ACC112 (cell line): Measurements from ENCODE around the gene TRIM72.
"Not testable (repeated sequence)": the region's sequence is repeated elsewhere in the genome, so short reads cannot be mapped to it uniquely, and the experiment has no call there.

Source experiments
- H2AFZ ChIP-seq: fragments of 200-600 bp; sonication (generic); one replicate; pipeline ENCODE4 v1.6.0; 2017; ENCODE audit warnings: antibody characterized with exemption, low read length; ENCODE audit not compliant: unreplicated experiment
- H3K27ac ChIP-seq: fragments of 200-600 bp; sonication (generic); 2 replicates; pipeline ENCODE4 v1.5.1; 2014; ENCODE audit warnings: low read depth, mild to moderate bottlenecking, antibody characterized with exemption, low read length, moderate library complexity
- H3K27me3 ChIP-seq: fragments of 200-600 bp; sonication (generic); 2 replicates; pipeline ENCODE4 v1.6.1; 2014; ENCODE audit warnings: mild to moderate bottlenecking, antibody characterized with exemption, low read length, moderate library complexity, mixed read lengths; ENCODE audit not compliant: insufficient read depth
- H3K36me3 ChIP-seq: fragments of 200-600 bp; sonication (generic); 2 replicates; pipeline ENCODE4 v1.6.1; 2016; ENCODE audit warnings: mild to moderate bottlenecking, antibody characterized with exemption, low read length, moderate library complexity, mixed read lengths; ENCODE audit not compliant: insufficient read depth
- H3K4me1 ChIP-seq: fragments of 200-600 bp; sonication (generic); one replicate; pipeline ENCODE4 v1.6.1; 2016; ENCODE audit warnings: low read length, mixed read lengths; ENCODE audit not compliant: insufficient read depth, unreplicated experiment, control insufficient read depth
- H3K4me3 ChIP-seq: fragments of 200-600 bp; sonication (generic); 2 replicates; pipeline ENCODE4 v1.5.1; 2014; ENCODE audit warnings: mild to moderate bottlenecking, low read depth, low read length
- H3K79me2 ChIP-seq: fragments of 200-600 bp; sonication (generic); one replicate; pipeline ENCODE4 v1.6.0; 2016; ENCODE audit warnings: low read length; ENCODE audit not compliant: control insufficient read depth, unreplicated experiment, insufficient read depth

Gene TRIM72, protein sequence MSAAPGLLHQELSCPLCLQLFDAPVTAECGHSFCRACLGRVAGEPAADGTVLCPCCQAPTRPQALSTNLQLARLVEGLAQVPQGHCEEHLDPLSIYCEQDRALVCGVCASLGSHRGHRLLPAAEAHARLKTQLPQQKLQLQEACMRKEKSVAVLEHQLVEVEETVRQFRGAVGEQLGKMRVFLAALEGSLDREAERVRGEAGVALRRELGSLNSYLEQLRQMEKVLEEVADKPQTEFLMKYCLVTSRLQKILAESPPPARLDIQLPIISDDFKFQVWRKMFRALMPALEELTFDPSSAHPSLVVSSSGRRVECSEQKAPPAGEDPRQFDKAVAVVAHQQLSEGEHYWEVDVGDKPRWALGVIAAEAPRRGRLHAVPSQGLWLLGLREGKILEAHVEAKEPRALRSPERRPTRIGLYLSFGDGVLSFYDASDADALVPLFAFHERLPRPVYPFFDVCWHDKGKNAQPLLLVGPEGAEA

DNA sequence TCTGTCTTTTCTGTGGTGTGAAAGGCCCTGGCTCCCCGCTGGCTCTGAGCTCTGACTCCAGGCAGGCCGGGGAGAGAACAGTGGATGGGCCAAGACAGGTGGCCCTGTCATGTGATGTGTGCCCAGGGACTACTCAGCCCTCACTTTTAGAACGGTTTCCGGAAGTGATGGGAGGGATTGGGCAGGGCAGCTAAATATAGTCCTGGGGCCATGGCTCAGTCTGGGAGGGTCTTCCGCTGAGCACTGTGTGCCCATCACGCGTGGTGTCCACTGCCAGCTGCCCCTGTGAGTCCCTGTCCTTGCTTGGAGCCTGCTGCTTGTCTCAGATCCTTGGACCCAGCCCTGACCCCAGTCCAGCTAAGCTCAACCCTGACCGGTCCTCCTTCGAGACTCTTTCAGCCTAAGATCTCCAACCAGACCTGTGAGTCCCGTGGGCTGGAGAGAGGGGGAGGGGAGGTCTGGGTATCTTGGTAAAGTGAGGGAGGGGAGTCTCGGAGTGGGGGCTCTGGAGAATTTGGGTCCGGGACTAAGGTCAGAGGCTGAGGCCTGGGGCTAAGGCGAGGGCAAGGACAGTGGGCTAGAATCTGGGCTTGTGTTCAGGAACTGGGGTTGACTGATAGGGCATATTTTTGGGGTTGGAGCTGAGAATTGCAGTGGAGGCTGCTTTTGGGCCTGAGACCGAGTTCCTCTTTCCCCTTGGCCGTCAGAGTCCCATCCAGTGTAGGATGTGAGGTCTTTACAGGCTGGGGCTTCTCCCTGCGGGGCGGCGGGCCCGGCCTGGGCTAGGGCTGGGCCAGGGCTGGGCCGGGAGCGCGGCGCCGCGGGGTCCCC, at the start of gene TRIM72:
Gene TRIM72, plus strand, starts transcription at position 243 of the 831 bp plus-strand sequence. CDS start 620 bp downstream, outside the sequence.
- Histone ChIP-seq H2AFZ (no peak within 1 kb of the TSS), H3K27ac (no peak within 1 kb of the TSS), H3K36me3 (no peaks in the 10 kb centered on the region), H3K4me3 (peak within 1 kb of the TSS; percentile 73), H3K79me2 (no peaks in the 10 kb centered on the region), H3K4me1 (peaks cover 8% of the 10 kb centered on the region), H3K27me3 (peaks cover 53% of the 10 kb centered on the region)

DNA sequence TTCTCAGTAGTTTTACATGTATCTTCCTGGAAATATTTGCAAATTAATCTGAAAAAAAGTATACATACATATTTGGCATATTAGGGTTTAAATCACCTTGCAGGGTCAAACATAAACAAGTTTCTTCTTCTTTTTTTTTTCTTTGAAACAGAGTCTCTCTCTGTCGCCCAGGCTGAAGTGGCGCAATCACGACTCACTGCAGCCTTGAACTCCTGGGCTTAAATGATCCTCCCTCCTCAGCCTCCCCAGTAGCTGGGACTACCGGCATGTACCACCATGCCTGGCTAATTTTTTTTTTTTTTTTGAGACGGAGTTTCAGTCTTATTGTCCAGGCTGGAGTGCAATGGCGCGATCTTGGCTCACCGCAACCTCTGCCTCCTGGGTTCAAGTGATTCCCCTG, 46.6 kb upstream of the TRIM72 start:
- Histone ChIP-seq H3K4me1 (no peaks in the 10 kb centered on the region), H3K4me3 (no peak overlapping the region), H3K79me2 (no peaks in the 10 kb centered on the region), H3K27ac (no peak overlapping the region), H3K27me3 (no peaks in the 10 kb centered on the region), H2AFZ (no peak overlapping the region), H3K36me3 (no peaks in the 10 kb centered on the region)

DNA sequence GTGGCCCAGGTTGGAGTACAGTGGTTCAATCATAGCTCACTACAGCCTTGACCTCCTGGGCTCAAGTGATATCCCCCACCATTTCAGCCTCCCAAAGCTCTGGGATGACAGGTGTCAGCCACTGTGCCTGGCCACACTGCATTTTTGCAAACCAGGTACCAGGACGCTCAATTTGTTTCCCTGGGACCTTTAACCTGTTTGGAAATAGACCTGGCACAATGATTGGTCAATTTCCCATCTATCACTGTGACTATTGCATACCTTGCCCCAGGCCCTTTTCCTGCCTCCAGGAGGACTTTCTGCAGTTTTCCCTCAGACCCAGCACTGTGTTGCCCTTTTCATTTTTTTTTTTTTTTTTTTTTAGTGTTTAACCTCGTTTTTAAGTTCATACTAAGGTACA, 45.1 kb upstream of the TRIM72 start:
- H3K27me3 ChIP-seq: no peaks in the 10 kb centered on the region
- H3K36me3 ChIP-seq: no peaks in the 10 kb centered on the region
- H3K4me1 ChIP-seq: no peaks in the 10 kb centered on the region
- H3K27ac ChIP-seq: no peak overlapping the region
- no peaks in the 10 kb centered on the region for H3K79me2 ChIP-seq
- H3K4me3 ChIP-seq: no peak overlapping the region
- H2AFZ ChIP-seq: no peak overlapping the region

- not testable (repeated sequence) for H3K27me3 ChIP-seq, H3K36me3 ChIP-seq, H2AFZ ChIP-seq, H3K79me2 ChIP-seq, H3K4me3 ChIP-seq, H3K27ac ChIP-seq, H3K4me1 ChIP-seq
These were observed 43.9 kb upstream of the TRIM72 start for GRCh38 chr16:31170048-31170447.

DNA sequence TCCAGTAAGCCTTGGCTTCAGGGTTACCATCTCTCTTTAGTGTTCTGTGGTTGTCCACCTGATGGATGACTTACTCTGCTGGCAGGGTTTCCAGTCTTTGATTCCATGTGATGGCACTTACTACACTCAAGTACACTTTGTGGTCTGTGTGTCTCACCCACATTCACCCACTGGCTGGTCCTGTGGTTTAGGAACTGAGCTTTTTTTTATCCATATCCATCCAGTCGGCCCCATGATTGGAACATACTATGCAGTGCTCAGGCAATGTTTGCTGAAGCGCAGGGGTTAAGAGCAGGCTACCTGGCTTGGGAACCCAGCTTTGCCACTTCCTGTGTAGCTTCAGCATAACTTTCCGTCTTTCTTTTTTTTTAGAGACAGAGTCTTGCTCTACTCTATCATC, 36.8 kb upstream of the TRIM72 start:
- Histone ChIP-seq H2AFZ (no peak overlapping the region), H3K27ac (no peak overlapping the region), H3K4me1 (peaks cover 6% of the 10 kb centered on the region), H3K36me3 (peaks cover 8% of the 10 kb centered on the region; the same call in 1 of the 2 replicates), H3K79me2 (peaks cover 27% of the 10 kb centered on the region), H3K4me3 (no peak overlapping the region), H3K27me3 (no peaks in the 10 kb centered on the region)

DNA sequence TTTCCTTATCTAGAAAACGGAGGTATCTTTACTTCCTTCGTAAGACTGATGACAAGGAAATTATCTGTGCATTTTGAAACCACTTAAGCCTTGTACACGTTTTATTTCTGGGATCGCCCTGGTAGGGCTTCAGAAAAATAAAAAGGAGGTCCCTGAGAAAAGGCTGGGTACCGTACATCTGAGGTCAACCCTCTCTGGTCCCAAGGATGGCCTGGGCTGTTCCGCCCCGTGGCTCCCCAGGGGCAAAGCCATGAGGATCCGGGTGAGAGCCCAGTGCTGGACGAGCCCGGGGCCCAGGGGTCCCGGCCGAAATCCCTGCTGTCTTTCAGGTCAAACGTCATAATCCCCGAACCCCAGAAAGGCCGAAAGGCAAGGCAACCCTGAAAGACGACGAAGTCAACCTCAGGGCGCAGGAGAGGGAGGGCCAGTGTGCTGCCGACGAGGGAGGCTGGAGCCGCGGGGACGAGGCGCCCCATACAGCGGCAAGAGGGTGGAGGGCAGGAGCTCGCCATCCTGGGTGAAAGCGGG, 34.6 kb upstream of the TRIM72 start:
- Histone ChIP-seq H3K4me1 (peaks cover 24% of the 10 kb centered on the region), H2AFZ (peak overlapping the region; percentile 88), H3K79me2 (peaks cover 49% of the 10 kb centered on the region), H3K27me3 (no peaks in the 10 kb centered on the region), H3K4me3 (peak overlapping the region; percentile 89), H3K27ac (peak overlapping the region; percentile 86), H3K36me3 (peaks cover 24% of the 10 kb centered on the region)

- peaks cover 25% of the 10 kb centered on the region for H3K4me1 ChIP-seq
- H3K27me3 ChIP-seq: no peaks in the 10 kb centered on the region
- peak within 1 kb of the TSS; percentile 89 for H3K4me3 ChIP-seq
- H3K27ac ChIP-seq: peak within 1 kb of the TSS; percentile 86
- peaks cover 27% of the 10 kb centered on the region for H3K36me3 ChIP-seq
- peak within 1 kb of the TSS; percentile 88 for H2AFZ ChIP-seq
- H3K79me2 ChIP-seq: peaks cover 54% of the 10 kb centered on the region
These were observed 34.0 kb upstream of the TRIM72 start, which contains the start of gene FUS for GRCh38 chr16:31179747-31180459. Gene FUS, plus strand, starts transcription at chr16:31180139. Its CDS starts 76 bp downstream, at chr16:31180215.

GRCh38 chr16:31181102-31181830, 32.7 kb upstream of the TRIM72 start:
- Histone ChIP-seq H2AFZ (no peak overlapping the region), H3K4me1 (peaks cover 34% of the 10 kb centered on the region), H3K27me3 (no peaks in the 10 kb centered on the region), H3K36me3 (peaks cover 41% of the 10 kb centered on the region), H3K27ac (peak overlapping the region; percentile 86), H3K4me3 (peak overlapping the region; percentile 89), H3K79me2 (peaks cover 67% of the 10 kb centered on the region)

DNA sequence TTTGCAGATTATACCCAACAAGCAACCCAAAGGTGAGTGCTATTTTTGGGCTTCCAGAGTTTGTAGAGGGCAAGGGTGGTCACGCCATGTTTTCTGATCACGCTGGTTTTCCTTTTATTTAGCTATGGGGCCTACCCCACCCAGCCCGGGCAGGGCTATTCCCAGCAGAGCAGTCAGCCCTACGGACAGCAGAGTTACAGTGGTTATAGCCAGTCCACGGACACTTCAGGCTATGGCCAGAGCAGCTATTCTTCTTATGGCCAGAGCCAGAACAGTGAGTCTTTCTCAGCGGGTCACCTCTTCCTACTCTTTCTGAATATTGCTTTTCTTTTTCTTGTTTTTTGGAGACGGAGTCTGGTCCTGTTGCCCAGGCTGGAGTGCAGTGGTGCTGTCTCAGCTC, 31.5 kb upstream of the TRIM72 start:
- Histone ChIP-seq H3K4me3 (peak overlapping the region; percentile 89), H3K36me3 (peaks cover 52% of the 10 kb centered on the region), H3K27me3 (no peaks in the 10 kb centered on the region), H3K4me1 (peaks cover 34% of the 10 kb centered on the region), H3K79me2 (peaks cover 78% of the 10 kb centered on the region), H2AFZ (no peak overlapping the region), H3K27ac (no peak overlapping the region)
